Measurements from ENCODE around the gene KLF2.
A peak's percentile ranks its signal among the peaks of the same experiment; 100 is the strongest.

KLF2 gene

DNA sequence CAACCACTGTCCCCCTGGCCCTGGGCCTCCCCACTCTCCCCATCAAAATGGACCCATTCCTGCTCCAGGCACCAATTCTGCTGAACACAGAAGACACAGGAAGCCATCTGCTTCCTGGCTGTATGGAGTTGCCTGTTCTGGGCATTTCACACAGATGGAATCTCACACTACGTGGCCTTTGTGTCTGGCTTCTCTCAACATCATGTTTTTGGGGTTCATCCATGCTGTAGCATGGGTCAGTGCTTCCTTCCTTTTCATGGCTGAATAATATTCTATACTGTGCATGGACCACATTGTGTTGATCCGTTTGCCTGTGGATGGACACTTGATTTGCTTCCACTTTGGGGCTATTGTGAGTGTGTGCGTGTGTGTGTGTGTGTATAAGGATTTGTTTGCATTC, 15.0 kb upstream of the KLF2 start:
- no peak for DNase-seq

DNA sequence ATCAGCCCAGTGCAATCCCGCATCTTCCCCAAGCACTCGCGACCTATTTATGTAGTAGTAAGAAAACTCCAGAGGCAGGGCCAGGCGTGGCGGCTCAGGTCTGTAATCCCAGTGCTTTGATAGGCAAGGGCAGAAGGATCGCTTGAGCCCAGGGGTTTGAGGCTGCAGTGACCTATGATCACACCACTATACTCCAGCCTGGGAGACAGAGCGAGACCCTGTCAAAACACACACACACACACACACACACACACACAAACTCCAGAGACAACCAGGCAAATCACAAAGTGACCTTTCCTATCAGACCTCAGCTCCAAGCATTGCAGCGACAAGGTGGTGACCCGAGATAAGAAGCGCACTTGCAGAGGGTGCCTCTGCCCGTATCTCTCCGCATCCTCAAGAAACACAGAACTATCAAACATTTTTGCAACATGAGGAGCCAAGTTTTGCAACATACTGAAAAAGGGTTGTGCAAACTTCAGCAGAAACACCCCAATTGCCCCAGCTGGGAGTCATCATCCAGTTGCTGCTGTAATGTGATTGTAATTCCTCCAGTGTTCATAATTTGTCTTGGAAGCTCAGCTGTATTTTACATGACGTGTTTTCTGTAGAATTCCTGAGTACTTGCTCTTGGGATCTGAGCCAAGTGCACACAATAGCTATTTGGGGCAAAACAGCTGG, 8.7 kb upstream of the KLF2 start:
- DNase-seq: peak; percentile 87

- no peak for DNase-seq
Measured at GRCh38 chr19:16316506-16316882, 8.1 kb upstream of the KLF2 start.

GRCh38 chr19:16319481-16319880, 5.1 kb upstream of the KLF2 start:
- DNase-seq: no peak

GRCh38 chr19:16320987-16321386, 3.6 kb upstream of the KLF2 start:
- DNase-seq: no peak

- DNase-seq: no peak
Measured at GRCh38 chr19:16325161-16325527, 518 bp downstream of the KLF2 start.

DNA sequence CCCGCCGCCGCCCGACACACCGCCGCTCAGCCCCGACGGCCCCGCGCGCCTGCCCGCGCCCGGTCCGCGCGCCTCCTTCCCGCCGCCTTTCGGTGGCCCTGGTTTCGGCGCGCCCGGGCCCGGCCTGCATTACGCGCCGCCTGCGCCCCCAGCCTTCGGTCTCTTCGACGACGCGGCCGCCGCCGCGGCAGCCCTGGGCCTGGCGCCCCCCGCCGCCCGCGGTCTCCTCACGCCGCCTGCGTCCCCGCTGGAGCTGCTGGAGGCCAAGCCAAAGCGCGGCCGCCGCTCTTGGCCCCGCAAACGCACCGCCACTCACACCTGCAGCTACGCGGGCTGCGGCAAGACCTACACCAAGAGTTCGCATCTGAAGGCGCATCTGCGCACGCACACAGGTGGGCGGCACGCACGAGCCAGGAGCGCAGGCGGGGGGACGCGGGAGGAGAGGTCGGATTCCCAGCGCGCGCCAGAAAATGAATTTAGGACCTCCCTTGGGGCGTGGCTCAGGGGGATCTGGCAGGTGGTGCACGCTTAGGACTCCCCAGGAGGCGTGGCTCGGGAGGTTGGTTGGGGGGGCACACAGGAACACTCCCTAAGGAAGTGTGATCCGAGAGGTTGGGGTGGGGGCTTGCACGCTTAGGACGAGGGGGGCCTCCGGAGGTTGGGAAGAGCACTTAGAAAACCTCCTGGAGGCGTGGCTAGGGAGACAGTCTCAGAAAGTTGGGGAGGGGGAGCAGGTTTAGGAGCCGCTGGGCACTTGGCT, 1.2 kb downstream of the KLF2 start:
- DNase-seq: peak; percentile 80

DNA sequence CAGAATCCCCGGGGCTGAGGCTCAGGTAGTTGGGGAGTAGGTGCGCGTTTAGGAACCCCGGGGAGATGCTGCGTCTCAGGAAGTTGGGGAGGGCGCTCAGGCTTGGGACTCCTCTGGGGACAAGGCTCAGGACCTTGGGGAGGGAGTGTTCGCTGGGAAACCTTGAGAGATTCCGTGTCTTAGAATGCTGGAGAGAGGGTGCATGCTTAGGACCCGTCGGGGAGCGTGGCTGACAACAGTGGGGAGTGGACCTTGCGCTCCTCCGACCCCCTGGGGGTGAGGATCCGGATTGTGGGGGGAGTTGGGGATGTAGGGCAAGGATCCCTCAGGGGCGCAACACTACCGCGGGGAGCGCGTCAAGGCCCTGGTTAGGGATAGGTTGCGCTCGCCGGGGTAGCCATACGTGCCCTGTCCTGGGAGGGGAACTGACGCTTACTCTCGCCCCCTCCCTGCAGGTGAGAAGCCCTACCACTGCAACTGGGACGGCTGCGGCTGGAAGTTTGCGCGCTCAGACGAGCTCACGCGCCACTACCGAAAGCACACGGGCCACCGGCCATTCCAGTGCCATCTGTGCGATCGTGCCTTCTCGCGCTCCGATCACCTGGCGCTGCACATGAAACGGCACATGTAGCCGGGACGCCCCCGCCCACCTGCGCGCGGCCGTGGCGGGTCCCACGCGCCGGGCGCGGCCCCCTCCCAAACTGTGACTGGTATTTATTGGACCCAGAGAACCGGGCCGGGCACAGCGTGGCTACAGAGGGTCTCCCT, 2.0 kb downstream of the KLF2 start:
- no peak for DNase-seq

DNA sequence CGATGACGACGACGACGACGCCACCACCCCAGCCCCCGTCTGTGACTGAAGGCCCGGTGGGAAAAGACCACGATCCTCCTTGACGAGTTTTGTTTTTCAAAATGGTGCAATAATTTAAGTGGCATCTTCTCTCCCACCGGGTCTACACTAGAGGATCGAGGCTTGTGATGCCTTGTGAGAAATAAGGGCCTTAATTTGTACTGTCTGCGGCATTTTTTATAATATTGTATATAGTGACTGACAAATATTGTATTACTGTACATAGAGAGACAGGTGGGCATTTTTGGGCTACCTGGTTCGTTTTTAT, 2.5 kb downstream of the KLF2 start:
- no peak for DNase-seq

DNA sequence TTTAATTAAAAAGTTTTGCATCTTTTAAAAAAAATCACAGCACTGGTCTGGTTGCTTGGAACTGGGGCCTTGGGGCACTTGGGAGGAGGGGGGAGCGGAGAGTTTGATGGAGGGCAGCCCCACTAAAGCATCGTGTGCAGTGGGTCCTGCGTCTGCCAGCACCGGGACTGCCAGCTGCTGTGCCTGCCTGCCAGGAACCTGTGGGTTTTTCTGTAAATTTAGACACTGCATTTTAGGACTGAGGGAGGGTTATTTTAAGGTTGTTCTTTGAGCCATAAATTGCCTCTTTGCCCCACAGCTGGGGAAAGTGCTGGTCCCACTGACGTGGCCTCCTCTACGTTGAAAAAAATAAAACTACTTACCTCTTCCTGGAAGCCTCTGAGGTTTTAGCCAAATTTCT, 2.9 kb downstream of the KLF2 start:
- DNase-seq: peak; percentile 82

- peak; percentile 86 for DNase-seq
Measured at GRCh38 chr19:16327911-16328823, 3.5 kb downstream of the KLF2 start.

- DNase-seq: peak; percentile 74
Measured at GRCh38 chr19:16328824-16329482, 4.3 kb downstream of the KLF2 start.

GRCh38 chr19:16330368-16330801, 5.8 kb downstream of the KLF2 start:
- DNase-seq: peak; percentile 84

- no peak for DNase-seq
Measured at GRCh38 chr19:16330806-16331690, 6.4 kb downstream of the KLF2 start.

DNA sequence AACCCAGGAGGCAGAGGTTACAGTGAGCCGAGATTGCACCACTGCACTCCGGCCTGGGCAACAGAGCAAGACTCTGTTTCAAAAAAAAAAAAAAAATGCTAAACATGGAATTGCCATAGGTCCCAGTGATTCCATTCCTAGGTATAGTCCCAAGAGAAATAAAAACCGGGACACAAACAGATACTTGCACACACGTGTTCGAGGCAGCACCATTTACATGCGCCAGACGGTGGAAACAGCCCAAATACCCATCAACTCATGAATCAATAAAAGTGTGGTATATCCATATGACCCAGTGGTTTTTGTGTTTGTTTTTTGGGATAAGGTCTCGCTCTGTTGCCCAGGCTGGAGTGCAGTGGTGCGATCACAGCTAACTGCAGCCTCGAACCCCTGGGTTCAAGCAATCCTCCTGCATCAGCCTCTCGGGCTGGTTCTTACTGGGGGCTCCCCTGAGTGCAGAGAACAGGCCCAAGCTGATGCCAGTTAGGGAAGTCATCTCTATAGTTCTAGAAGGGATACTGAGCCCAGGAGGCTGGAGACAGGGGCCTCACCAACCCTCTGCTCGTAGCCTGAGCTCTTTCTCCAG, 8.5 kb downstream of the KLF2 start:
- no peak for DNase-seq

DNA sequence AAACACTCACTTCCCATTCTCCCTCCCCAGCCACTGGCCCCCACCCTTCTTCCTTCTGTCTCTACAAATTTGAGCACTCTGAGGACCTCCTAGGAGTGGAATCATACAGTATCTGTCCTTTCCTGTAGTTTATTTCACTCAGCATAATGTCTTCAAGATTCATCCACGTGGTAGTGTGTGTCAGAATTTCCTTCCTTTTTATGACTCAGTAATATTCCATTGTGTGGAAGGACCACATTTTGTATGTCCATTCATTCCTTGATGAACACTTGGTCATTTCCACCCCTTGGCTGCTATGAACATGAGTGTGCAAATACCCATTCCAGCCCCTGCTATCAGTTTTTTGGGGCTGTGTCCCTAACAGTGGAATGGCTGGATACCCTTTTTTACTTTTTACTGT, 9.8 kb downstream of the KLF2 start:
- DNase-seq: no peak

GRCh38 chr19:16335226-16335625, 10.6 kb downstream of the KLF2 start:
- DNase-seq: no peak

DNA sequence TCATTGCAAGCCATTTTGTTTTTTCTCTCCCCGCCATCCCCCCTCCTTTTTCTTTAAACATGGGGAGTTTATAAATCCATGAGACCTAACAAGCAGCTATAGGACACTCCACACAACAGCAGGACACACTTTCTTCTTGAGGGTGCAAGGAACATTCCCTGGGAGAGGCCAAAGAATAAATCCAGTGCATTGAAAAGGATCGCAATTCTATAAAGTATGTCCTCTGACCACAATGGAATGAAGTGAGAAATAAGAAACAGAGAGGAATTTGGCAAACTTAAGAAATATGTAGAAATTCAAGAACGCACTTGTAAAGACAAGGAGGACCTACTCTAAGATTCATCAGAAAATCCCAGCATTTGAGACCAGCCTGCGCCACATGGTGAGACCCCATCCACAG, 11.9 kb downstream of the KLF2 start:
- no peak for DNase-seq

GRCh38 chr19:16337809-16338469, 13.3 kb downstream of the KLF2 start:
- DNase-seq: no peak
